Measurements from ENCODE around the gene SLC6A9.

Gene SLC6A9

DNA sequence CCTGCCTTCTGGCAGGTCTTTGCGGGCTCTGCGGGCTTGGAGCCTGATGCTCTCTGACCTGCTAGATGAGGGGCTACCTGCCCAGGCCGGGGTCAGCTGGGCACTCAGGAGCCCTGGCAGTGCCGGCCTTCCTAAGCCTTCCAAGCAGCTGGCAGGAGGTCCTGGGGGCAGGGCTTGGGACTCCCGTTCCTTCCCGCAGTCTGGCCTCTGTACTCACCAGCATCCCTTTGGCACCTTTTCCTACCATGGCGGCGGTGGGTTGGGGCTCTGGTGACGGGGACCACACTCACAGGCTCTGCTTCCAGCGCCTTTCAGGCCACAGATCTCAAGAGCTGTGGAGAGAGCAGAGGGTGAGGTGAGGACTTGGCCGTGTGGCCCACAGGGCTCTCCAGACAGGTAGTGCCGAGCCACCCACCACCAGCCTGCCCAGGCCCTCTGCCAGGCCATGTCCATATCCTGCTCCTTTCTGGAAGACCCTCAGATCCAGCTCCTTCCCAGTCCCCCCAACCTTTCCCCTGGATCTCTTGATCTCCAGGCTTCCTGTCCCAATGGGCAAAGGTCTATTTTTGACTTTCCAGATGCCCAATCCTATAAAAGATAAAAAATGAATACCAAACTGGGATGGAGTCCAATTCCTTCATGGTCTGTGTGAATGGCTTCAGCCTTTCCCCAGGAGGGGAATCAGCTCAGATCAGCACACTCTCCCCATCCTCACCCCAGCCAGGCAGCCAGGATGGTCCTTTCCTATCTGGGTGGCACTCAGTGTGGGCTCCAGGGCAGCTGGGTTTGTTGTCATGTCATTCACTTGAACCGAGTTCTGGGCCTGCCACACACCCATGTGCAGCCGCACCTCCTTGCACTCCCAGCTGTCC lies 7.0 kb downstream of the SLC6A9 start:
- H3K23ac ChIP-seq (ENCODE audit: low read length in 2 of 2), result no peak overlapping the region
- WGBS, result 93% methylated on average over 14 of the region's 14 CpGs

DNA sequence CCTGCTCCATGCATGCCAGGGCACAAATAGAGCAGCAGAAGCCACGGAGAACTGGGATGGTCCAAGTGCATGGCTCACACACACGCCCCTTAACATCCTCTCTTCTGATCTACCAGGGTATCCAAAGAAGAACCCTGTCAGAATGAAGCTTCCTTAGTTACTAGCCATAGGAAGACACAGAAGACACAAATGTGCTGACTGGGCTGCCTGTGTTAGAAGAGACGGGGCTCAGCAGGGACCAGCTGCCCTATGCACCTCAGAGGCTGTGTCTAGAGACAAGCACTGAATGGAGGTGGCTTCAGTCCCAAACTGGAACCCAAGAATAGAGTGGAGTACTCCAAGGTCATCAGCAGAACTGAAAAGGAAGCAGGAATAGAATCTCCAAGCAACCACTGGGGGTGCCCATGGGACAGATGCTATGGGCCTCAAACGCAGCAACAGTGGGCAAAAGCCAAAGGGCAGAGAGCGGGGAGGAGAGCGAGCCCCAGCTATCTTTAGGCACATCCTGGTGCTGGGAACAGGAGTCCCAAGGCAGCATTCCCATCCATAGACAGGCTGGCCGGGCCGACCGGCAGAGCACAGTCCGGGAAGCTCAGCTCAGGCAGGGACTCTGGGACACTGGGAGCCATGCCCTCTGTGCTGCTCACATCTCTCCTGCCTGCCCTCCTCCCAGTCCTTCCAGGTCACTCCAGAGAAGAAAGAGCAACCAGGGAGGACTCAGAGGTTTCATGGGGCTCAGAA lies 9.5 kb downstream of the SLC6A9 start:
- H2BK12ac ChIP-seq (ENCODE audit: low read length in 2 of 2), result no peak overlapping the region
- no peak for DNase-seq
- H3K79me1 ChIP-seq (replicated peaks; ENCODE audit: low read length, poor library complexity, severe bottlenecking), result no peaks in the 10 kb centered on the region
- no peak overlapping the region for H3K18ac ChIP-seq (ENCODE audit: low read depth in 1 of 2, low read length in 2 of 2)
- H4K8ac ChIP-seq (ENCODE audit: low read length), result no peak overlapping the region
- H3K27me3 ChIP-seq (ENCODE audit: control insufficient read depth in 1 of 2, insufficient read depth in 1 of 2, low read length in 2 of 2), result peaks cover 0 to 4% of the 10 kb centered on the region in 2 experiments
- H3K14ac ChIP-seq (ENCODE audit: low read length in 2 of 2), result no peak overlapping the region
- no peak overlapping the region for H4K91ac ChIP-seq (ENCODE audit: low read length)
- no peak overlapping the region for H3K4ac ChIP-seq (ENCODE audit: low read depth in 1 of 2, low read length in 2 of 2)
- WGBS, result 92% methylated on average over 10 of the region's 10 CpGs
- H2AK5ac ChIP-seq (ENCODE audit: low read length, severe bottlenecking), result no peak overlapping the region
- H3K36me3 ChIP-seq (ENCODE audit: control insufficient read depth in 1 of 2, insufficient read depth in 2 of 2, low read depth in 1 of 2, low read length in 2 of 2), result peaks cover 0 to 61% of the 10 kb centered on the region in 2 experiments
- no peak overlapping the region for H2AFZ ChIP-seq (ENCODE audit: low read depth, low read length)
- no peak overlapping the region for H3K4me2 ChIP-seq (ENCODE audit: low read length, poor library complexity, severe bottlenecking)
- no peak overlapping the region for H3K9ac ChIP-seq (ENCODE audit: low read length)
- peaks cover 6% of the 10 kb centered on the region for H3K4me1 ChIP-seq (ENCODE audit: control insufficient read depth, insufficient read depth, low read depth, low read length)
- H3K23ac ChIP-seq (ENCODE audit: low read length in 2 of 2), result no peak overlapping the region
- H2BK15ac ChIP-seq (ENCODE audit: low read depth, poor library complexity, severe bottlenecking), result no peak overlapping the region
- H2BK5ac ChIP-seq (ENCODE audit: low read depth, low read length, poor library complexity, severe bottlenecking), result no peak overlapping the region
- H3K9me3 ChIP-seq (ENCODE audit: control insufficient read depth, low read length), result no peaks in the 10 kb centered on the region
- no peak overlapping the region for H2BK120ac ChIP-seq (ENCODE audit: low read depth, low read length)
- no peak overlapping the region for H3K27ac ChIP-seq (ENCODE audit: low read length, poor library complexity, severe bottlenecking)
- H3K4me3 ChIP-seq (ENCODE audit: insufficient read depth in 1 of 2, low read depth in 1 of 2, low read length in 2 of 2), result no peak overlapping the region

More for the DNA sequence above, 7.0 kb downstream of the SLC6A9 start:
- DNase-seq, result no peak
- peaks cover 11% of the 10 kb centered on the region for H3K4me1 ChIP-seq (ENCODE audit: control insufficient read depth, insufficient read depth, low read depth, low read length)
- no peak overlapping the region for H4K91ac ChIP-seq (ENCODE audit: low read length)
- no peaks in the 10 kb centered on the region for H3K9me3 ChIP-seq (ENCODE audit: control insufficient read depth, low read length)
- no peaks in the 10 kb centered on the region for H3K27me3 ChIP-seq (ENCODE audit: control insufficient read depth in 1 of 2, insufficient read depth in 1 of 2, low read length in 2 of 2)
- no peak overlapping the region for H3K4me2 ChIP-seq (ENCODE audit: low read length, poor library complexity, severe bottlenecking)
- no peak overlapping the region for H2BK12ac ChIP-seq (ENCODE audit: low read length in 2 of 2)
- no peak overlapping the region for H3K9ac ChIP-seq (ENCODE audit: low read length)
- H3K4me3 ChIP-seq (ENCODE audit: insufficient read depth in 1 of 2, low read depth in 1 of 2, low read length in 2 of 2), result no peak overlapping the region
- no peaks in the 10 kb centered on the region for H3K79me1 ChIP-seq (replicated peaks; ENCODE audit: low read length, poor library complexity, severe bottlenecking)
- no peak overlapping the region for H3K4ac ChIP-seq (ENCODE audit: low read depth in 1 of 2, low read length in 2 of 2)
- no peak overlapping the region for H3K18ac ChIP-seq (ENCODE audit: low read depth in 1 of 2, low read length in 2 of 2)
- H2AFZ ChIP-seq (ENCODE audit: low read depth, low read length), result no peak overlapping the region
- H2AK5ac ChIP-seq (ENCODE audit: low read length, severe bottlenecking), result no peak overlapping the region
- H4K8ac ChIP-seq (ENCODE audit: low read length), result no peak overlapping the region
- H3K27ac ChIP-seq (ENCODE audit: low read length, poor library complexity, severe bottlenecking), result no peak overlapping the region
- no peak overlapping the region for H3K14ac ChIP-seq (ENCODE audit: low read length in 2 of 2)
- peaks cover 0 to 48% of the 10 kb centered on the region in 2 experiments for H3K36me3 ChIP-seq (ENCODE audit: control insufficient read depth in 1 of 2, insufficient read depth in 2 of 2, low read depth in 1 of 2, low read length in 2 of 2)
- H2BK15ac ChIP-seq (ENCODE audit: low read depth, poor library complexity, severe bottlenecking), result no peak overlapping the region
- no peak overlapping the region for H2BK5ac ChIP-seq (ENCODE audit: low read depth, low read length, poor library complexity, severe bottlenecking)
- no peak overlapping the region for H2BK120ac ChIP-seq (ENCODE audit: low read depth, low read length)

DNA sequence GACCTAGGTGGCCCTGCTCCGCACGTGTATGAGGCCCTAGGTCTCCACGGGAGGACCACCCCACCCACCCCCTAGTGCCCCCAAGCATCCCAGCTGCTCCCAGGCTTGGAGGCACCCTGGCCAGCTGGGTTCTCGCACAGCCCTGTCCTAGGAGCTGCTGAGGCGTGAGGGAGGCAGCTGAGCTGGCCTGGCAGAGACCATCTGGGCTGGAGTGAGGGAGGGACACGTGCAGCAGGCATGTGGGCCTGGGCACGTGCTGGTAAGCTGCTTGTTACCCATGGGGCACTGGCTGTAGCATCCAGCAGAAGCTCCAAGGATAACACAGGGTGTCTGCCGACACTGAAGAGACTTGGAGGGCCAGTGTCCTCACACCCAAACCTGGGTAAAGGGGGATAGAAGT lies 10.1 kb downstream of the SLC6A9 start:
- Histone ChIP-seq H2BK5ac (ENCODE audit: low read depth, low read length, poor library complexity, severe bottlenecking) (no peak overlapping the region), H4K8ac (ENCODE audit: low read length) (no peak overlapping the region), H3K14ac (ENCODE audit: low read length in 2 of 2) (no peak overlapping the region), H3K18ac (ENCODE audit: low read depth in 1 of 2, low read length in 2 of 2) (no peak overlapping the region), H2AK5ac (ENCODE audit: low read length, severe bottlenecking) (no peak overlapping the region), H2BK12ac (ENCODE audit: low read length in 2 of 2) (no peak overlapping the region), H3K9ac (ENCODE audit: low read length) (no peak overlapping the region), H3K27ac (ENCODE audit: low read length, poor library complexity, severe bottlenecking) (no peak overlapping the region), H3K4me2 (ENCODE audit: low read length, poor library complexity, severe bottlenecking) (no peak overlapping the region), H3K9me3 (ENCODE audit: control insufficient read depth, low read length) (no peaks in the 10 kb centered on the region), H3K79me1 (replicated peaks; ENCODE audit: low read length, poor library complexity, severe bottlenecking) (no peaks in the 10 kb centered on the region), H3K23ac (ENCODE audit: low read length in 2 of 2) (no peak overlapping the region), H4K91ac (ENCODE audit: low read length) (no peak overlapping the region), H3K36me3 (ENCODE audit: control insufficient read depth in 1 of 2, insufficient read depth in 2 of 2, low read depth in 1 of 2, low read length in 2 of 2) (peaks cover 0 to 61% of the 10 kb centered on the region in 2 experiments), H2BK15ac (ENCODE audit: low read depth, poor library complexity, severe bottlenecking) (no peak overlapping the region), H3K4ac (ENCODE audit: low read depth in 1 of 2, low read length in 2 of 2) (no peak overlapping the region), H3K4me3 (ENCODE audit: insufficient read depth in 1 of 2, low read depth in 1 of 2, low read length in 2 of 2) (no peak overlapping the region), H2AFZ (ENCODE audit: low read depth, low read length) (no peak overlapping the region), H3K4me1 (ENCODE audit: control insufficient read depth, insufficient read depth, low read depth, low read length) (peaks cover 6% of the 10 kb centered on the region), H2BK120ac (ENCODE audit: low read depth, low read length) (no peak overlapping the region), H3K27me3 (ENCODE audit: control insufficient read depth in 1 of 2, insufficient read depth in 1 of 2, low read length in 2 of 2) (peaks cover 0 to 4% of the 10 kb centered on the region in 2 experiments)
- DNase-seq, result no peak
- 85% methylated on average over 5 of the region's 8 CpGs for WGBS

DNA sequence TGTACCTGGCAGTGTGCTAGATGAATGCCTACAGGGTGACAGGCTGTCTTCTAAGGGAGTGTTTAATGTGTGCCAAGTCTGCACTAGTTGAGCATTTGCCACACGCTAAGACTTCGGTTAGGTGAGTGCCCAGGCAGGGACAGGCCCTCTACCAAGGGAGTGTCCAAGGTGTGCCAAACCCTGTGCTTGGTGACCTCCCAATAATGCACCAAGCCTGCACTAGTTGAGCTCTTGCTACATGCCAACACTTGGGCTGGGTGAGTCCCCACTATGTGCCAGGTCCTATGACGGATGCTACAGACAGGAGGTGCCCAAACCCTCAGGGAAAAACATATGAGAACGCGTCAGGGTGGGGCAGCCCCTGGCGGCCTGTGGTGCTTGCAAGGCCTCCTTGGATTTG lies 10.8 kb downstream of the SLC6A9 start:
- Histone ChIP-seq H4K8ac (ENCODE audit: low read length) (no peak overlapping the region), H2BK12ac (ENCODE audit: low read length in 2 of 2) (no peak overlapping the region), H3K36me3 (ENCODE audit: control insufficient read depth in 1 of 2, insufficient read depth in 2 of 2, low read depth in 1 of 2, low read length in 2 of 2) (peaks cover 0 to 67% of the 10 kb centered on the region in 2 experiments), H3K4me3 (ENCODE audit: insufficient read depth in 1 of 2, low read depth in 1 of 2, low read length in 2 of 2) (no peak overlapping the region), H3K79me1 (replicated peaks; ENCODE audit: low read length, poor library complexity, severe bottlenecking) (no peaks in the 10 kb centered on the region), H2AK5ac (ENCODE audit: low read length, severe bottlenecking) (no peak overlapping the region), H4K91ac (ENCODE audit: low read length) (no peak overlapping the region), H3K4me1 (ENCODE audit: control insufficient read depth, insufficient read depth, low read depth, low read length) (peaks cover 6% of the 10 kb centered on the region), H3K9me3 (ENCODE audit: control insufficient read depth, low read length) (no peaks in the 10 kb centered on the region), H3K4me2 (ENCODE audit: low read length, poor library complexity, severe bottlenecking) (no peak overlapping the region), H2BK120ac (ENCODE audit: low read depth, low read length) (no peak overlapping the region), H3K9ac (ENCODE audit: low read length) (no peak overlapping the region), H2BK15ac (ENCODE audit: low read depth, poor library complexity, severe bottlenecking) (no peak overlapping the region), H3K14ac (ENCODE audit: low read length in 2 of 2) (peak overlapping the region in 1 of 2 experiments; percentile 46), H3K27me3 (ENCODE audit: control insufficient read depth in 1 of 2, insufficient read depth in 1 of 2, low read length in 2 of 2) (peaks cover 0 to 4% of the 10 kb centered on the region in 2 experiments), H2AFZ (ENCODE audit: low read depth, low read length) (no peak overlapping the region), H3K27ac (ENCODE audit: low read length, poor library complexity, severe bottlenecking) (no peak overlapping the region), H3K4ac (ENCODE audit: low read depth in 1 of 2, low read length in 2 of 2) (no peak overlapping the region), H2BK5ac (ENCODE audit: low read depth, low read length, poor library complexity, severe bottlenecking) (no peak overlapping the region), H3K18ac (ENCODE audit: low read depth in 1 of 2, low read length in 2 of 2) (no peak overlapping the region), H3K23ac (ENCODE audit: low read length in 2 of 2) (no peak overlapping the region)
- DNase-seq, result no peak
- 83% methylated on average over 6 of the region's 6 CpGs for WGBS

All from mesenchymal stem cell (in vitro differentiated cells and primary cell).